Testis (tissue), 3 donors: ENCODE measurements around the gene EXD3. TPM values are rescaled to one million over a fixed set of nuclear protein-coding genes. Genes with fewer than 3 reads are reported as not detected.

Experiments used
- DNase-seq: peaks from one replicate; pipeline ENCODE4 v3.0.0-alpha.2; 2019
- H3K27ac ChIP-seq, 2 donors: fragments of 200-600 bp; sonication (generic); one replicate each; pipeline ENCODE4 v1.5.1; 2019
- H3K27me3 ChIP-seq: fragments of 200-600 bp; sonication (generic); one replicate; pipeline ENCODE4 v1.5.1; 2019
- H3K36me3 ChIP-seq: fragments of 200-600 bp; sonication (generic); one replicate; pipeline ENCODE4 v1.5.1; 2017; ENCODE audit warnings: low read depth; ENCODE audit errors: missing control alignments
- H3K4me1 ChIP-seq: fragments of 200-600 bp; sonication (generic); one replicate; pipeline ENCODE4 v1.5.1; 2019
- H3K4me3 ChIP-seq, 2 donors: fragments of 200-600 bp; sonication (generic); one replicate each; pipeline ENCODE4 v1.5.1; 2017 to 2019
- H3K9me3 ChIP-seq: fragments of 200-600 bp; sonication (generic); one replicate; pipeline ENCODE4 v1.5.1; 2017
- POLR2A ChIP-seq: fragments of 450-650 bp; IDR thresholded peaks from one replicate; pipeline ENCODE4 v1.6.1; 2017; ENCODE audit warnings: antibody characterized with exemption, mild to moderate bottlenecking, moderate library complexity
- WGBS, 2 donors: methylation state at CpG; one replicate each; pipeline ENCODE4 v1.1.5; 2018; 5-methylcytosine and 5-hydroxymethylcytosine counted together
- intact Hi-C: fragments of 100-400 bp; cut with DNase I; formaldehyde crosslinking; loops from one replicate; pipeline ENCODE4 v1.15.1; 2023; ENCODE audit warnings: low total_unique reads
- polyA plus RNA-seq: library from polyadenylated mRNA; stranded (reverse); fragments of 350-450 nt; fragmentation: Illumina TruSeq; extraction: RNeasy Lipid Tissue Mini Kit (QIAGEN cat#74804); gene quantifications from one replicate; pipeline ENCODE4 v1.2.3, GENCODE V29; 2014; ENCODE audit warnings: low read depth, low replicate concordance; ENCODE audit not compliant: insufficient read depth
- total RNA-seq, 2 donors: library from RNA; depleted of rRNA; stranded (reverse); fragments of >200 nt; gene quantifications; one replicate each; pipeline ENCODE4 v1.2.3, GENCODE V29; 2016
- TF ChIP-seq, protein P1 (sequence below), 3 experiments: fragments of 450-650 bp in 2 of 3; fragments of 200-600 bp in 1 of 3; sonication (generic) in 1 of 3; IDR thresholded peaks; one replicate each; pipeline ENCODE4 v1.5.1; 2016 to 2019; ENCODE audit warnings: antibody characterized with exemption in 3 of 3, mild to moderate bottlenecking in 2 of 3, moderate library complexity in 1 of 3

The EXD3 gene
- total and polyA plus RNA-seq, 3 donors from 2014 or later = 8.9 to 24.5 (median 15.5) TPM

DNA sequence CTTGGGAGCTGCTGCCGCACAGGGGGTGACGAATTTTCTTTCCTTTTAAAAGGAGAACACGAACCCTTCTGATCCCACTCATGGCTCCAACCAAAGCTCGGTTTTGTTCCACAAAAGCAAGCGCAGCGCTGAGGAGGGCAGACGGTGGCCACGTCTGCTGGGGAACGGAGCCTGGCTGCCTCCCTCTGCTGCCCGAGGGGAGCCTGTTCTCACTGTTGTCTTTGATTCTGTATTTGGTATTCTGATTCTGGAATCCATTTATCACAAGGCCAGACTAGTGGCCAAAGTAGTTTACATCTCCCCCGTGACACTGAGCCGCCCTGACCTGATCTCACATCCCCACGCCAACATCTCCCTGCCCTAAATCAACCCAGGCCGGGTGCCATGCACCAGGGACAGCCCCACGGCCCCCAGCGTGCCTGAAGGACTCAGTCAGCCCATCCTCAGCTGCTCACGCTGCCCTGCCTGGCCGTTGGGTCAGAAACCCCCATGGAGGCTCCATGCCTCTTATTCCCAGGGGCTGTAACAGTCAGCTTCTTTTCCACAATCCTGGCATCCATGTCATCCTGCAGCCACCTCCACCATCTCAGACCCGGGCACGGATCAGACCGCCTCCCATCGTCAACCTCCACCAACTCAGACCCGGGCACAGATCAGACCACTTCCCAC, 42.9 kb upstream of the EXD3 start:
- 92% methylated on average over 19 to 23 of the region's 23 CpGs for WGBS, 2 donors
- Histone ChIP-seq H3K27ac (no peak overlapping the region), H3K4me3 (no peak overlapping the region), H3K4me1 (no peaks in the 10 kb centered on the region), H3K9me3 (no peaks in the 10 kb centered on the region), H3K27me3 (no peaks in the 10 kb centered on the region), H3K36me3 (no peaks in the 10 kb centered on the region)
- intact Hi-C loops = no loop called here
- no peak for TF ChIP-seq POLR2A
- TF ChIP-seq, protein P1, sequence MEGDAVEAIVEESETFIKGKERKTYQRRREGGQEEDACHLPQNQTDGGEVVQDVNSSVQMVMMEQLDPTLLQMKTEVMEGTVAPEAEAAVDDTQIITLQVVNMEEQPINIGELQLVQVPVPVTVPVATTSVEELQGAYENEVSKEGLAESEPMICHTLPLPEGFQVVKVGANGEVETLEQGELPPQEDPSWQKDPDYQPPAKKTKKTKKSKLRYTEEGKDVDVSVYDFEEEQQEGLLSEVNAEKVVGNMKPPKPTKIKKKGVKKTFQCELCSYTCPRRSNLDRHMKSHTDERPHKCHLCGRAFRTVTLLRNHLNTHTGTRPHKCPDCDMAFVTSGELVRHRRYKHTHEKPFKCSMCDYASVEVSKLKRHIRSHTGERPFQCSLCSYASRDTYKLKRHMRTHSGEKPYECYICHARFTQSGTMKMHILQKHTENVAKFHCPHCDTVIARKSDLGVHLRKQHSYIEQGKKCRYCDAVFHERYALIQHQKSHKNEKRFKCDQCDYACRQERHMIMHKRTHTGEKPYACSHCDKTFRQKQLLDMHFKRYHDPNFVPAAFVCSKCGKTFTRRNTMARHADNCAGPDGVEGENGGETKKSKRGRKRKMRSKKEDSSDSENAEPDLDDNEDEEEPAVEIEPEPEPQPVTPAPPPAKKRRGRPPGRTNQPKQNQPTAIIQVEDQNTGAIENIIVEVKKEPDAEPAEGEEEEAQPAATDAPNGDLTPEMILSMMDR (IDR thresholded peaks at IDR 0.05) = no peak
- no peak for DNase-seq

DNA sequence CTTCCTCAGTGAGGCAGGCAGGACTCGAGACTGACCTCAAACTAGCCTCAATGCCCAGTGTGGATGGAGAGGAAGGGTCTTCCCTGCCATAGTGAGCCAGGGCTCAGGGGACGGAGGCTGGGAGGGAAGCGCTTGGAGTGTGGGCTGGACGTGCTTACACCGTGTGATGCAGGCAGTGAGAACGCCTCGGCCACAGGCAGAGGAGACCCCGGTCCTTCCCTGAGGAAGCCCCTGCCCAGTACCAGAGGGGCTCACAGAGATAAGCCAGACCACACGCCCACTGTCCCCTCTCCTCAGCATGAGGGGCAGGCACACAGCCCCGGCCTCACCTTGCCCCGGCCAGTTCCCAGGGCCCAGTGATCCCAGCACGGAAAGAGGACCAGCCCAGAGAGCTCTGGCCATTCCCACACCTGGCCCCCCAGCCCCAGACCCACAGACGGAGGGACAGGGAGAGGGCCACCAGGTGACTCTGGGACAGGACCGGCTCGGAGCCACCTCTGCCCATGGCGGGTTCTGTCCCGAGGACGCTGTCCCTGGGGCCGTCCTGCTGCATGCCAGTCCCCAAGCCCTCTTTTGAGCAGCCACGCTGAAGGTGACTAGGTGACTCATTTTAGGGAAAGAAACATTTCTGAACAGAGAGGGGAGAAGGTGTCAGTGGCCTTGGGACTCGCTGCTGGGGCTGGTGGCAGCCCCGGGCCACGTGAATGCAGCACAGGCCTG, 42.2 kb upstream of the EXD3 start:
- WGBS, 2 donors = 94 to 96% methylated on average over 10 to 22 of the region's 23 CpGs
- TF ChIP-seq, protein P1 (IDR thresholded peaks at IDR 0.05) = no peak
- intact Hi-C loops = no loop called here
- H3K36me3 ChIP-seq = no peaks in the 10 kb centered on the region
- peaks cover 2% of the 10 kb centered on the region for H3K4me1 ChIP-seq
- no peak overlapping the region for H3K27ac ChIP-seq
- no peak for DNase-seq
- no peaks in the 10 kb centered on the region for H3K9me3 ChIP-seq
- H3K27me3 ChIP-seq = no peaks in the 10 kb centered on the region
- no peak overlapping the region for H3K4me3 ChIP-seq

DNA sequence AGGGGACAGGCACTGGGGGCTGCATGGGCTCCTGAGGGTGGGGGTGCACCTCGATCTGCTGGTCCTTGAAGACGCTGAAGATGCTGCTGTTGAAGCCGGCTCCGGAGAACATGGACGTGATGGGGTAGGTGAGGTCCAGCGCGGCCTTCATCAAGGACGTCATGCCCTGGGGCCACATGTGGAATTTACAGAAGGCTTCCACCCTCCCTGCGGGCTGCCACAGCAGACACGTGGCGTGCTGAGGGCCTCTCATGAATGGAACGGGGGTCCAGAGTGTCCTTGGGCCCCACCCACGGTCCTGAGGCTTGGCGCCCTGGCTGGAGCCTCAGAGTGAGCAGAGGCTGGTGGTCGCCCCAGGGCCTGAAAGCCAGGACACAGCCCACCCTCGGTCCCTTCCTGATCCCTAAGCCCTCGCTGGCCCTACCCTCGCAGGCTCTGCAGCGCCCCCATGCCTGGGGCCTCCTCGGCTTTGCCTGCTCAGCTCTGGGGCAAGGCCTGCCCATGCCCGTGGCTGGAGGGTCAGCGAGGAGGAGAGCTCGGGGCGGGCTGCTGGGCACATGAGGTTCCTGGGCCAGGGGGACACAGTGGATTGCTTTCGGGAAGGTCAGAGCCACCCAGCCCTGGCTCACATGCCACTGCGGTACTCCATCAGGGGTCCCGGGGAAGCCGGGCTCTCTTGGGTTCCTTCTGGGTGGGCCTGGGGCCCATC, 41.5 kb upstream of the EXD3 start:
- no peak for DNase-seq
- Histone ChIP-seq H3K27ac (no peak overlapping the region), H3K4me1 (peaks cover 10% of the 10 kb centered on the region), H3K27me3 (no peaks in the 10 kb centered on the region), H3K36me3 (no peaks in the 10 kb centered on the region), H3K4me3 (no peak overlapping the region), H3K9me3 (no peaks in the 10 kb centered on the region)
- TF ChIP-seq, protein P1 (IDR thresholded peaks at IDR 0.05) = no peak
- TF ChIP-seq POLR2A = no peak
- 93 to 95% methylated on average over 21 to 28 of the region's 28 CpGs for WGBS, 2 donors
- intact Hi-C loops = no loop called here

DNA sequence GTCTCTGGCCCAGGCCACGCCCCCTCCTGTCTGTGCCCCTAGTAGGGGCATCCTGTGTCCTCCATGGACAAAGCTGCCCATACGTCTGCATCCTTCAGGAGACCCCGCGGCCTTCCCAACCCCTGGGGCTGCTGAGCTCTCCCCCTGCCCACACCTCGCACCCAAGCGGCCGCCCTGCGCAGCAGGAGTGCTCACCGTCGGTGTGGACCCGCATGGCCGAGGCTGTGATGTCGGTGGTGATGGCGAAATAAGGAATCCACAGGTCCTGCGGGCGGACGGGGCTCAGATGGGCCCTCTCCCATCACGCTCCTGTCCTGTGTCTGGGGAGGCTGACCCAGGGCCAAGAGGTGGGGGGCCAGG, 40.9 kb upstream of the EXD3 start:
- Histone ChIP-seq H3K4me3 (no peak overlapping the region), H3K27me3 (no peaks in the 10 kb centered on the region), H3K4me1 (peaks cover 10% of the 10 kb centered on the region), H3K36me3 (no peaks in the 10 kb centered on the region), H3K27ac (no peak overlapping the region), H3K9me3 (no peaks in the 10 kb centered on the region)
- intact Hi-C loops = no loop called here
- WGBS, 2 donors = 95 to 99% methylated on average over 18 of the region's 18 CpGs
- TF ChIP-seq, protein P1 (IDR thresholded peaks at IDR 0.05) = no peak
- no peak for TF ChIP-seq POLR2A
- no peak for DNase-seq
